SU-DHL-6 (cell line): ENCODE results near the gene LLGL2.

Experiments
- H2AFZ ChIP-seq: fragments of 200-600 bp; sonication (generic); 2 replicates; pipeline ENCODE4 v1.6.1; 2014; ENCODE audit warnings: low read depth, mild to moderate bottlenecking, moderate library complexity, mixed read lengths, antibody characterized with exemption, low read length; ENCODE audit not compliant: severe bottlenecking
- H3F3A ChIP-seq: fragments of 200-600 bp; shearing (Covaris generic); 2 replicates; pipeline ENCODE4 v1.6.0; 2016; ENCODE audit warnings: antibody characterized with exemption, mild to moderate bottlenecking; ENCODE audit not compliant: insufficient read depth
- H3K27ac ChIP-seq: fragments of 200-600 bp; sonication (generic); 2 replicates; pipeline ENCODE4 v1.5.1; 2016; ENCODE audit warnings: low read depth, mild to moderate bottlenecking, low read length, moderate library complexity, mixed read lengths
- H3K27me3 ChIP-seq: fragments of 200-600 bp; sonication (generic), shearing (Covaris generic); 2 replicates; pipeline ENCODE4 v1.6.0; 2014; ENCODE audit warnings: mild to moderate bottlenecking, low read length
- H3K36me3 ChIP-seq: fragments of 200-600 bp; sonication (generic); 2 replicates; pipeline ENCODE4 v1.6.1; 2014; ENCODE audit warnings: mild to moderate bottlenecking, low read length, mixed read lengths
- H3K4me2 ChIP-seq: fragments of 300-600, 200-600 bp; shearing (Covaris generic), sonication (generic); 2 replicates; pipeline ENCODE4 v1.6.0; 2014; ENCODE audit warnings: low read length, low read depth, mild to moderate bottlenecking; ENCODE audit not compliant: poor library complexity, severe bottlenecking
- H3K4me3 ChIP-seq: fragments of 200-600 bp; sonication (generic); 2 replicates; pipeline ENCODE4 v1.5.1; 2014; ENCODE audit warnings: antibody characterized with exemption, low read length, mild to moderate bottlenecking, mixed read lengths; ENCODE audit not compliant: insufficient read depth, poor library complexity, severe bottlenecking
- H3K79me2 ChIP-seq: fragments of 200-600 bp; sonication (generic); 2 replicates; pipeline ENCODE4 v1.6.1; 2014; ENCODE audit warnings: mild to moderate bottlenecking, low read length, moderate library complexity; ENCODE audit not compliant: insufficient read depth
- H3K9ac ChIP-seq: fragments of 200-600 bp; sonication (generic); 2 replicates; pipeline ENCODE4 v1.7.0; 2014; ENCODE audit warnings: mild to moderate bottlenecking, low read length
- H3K9me2 ChIP-seq: fragments of 200-600 bp; sonication (generic); replicated peaks from 2 replicates; pipeline ENCODE4 v1.6.1; 2014; ENCODE audit warnings: low read length; ENCODE audit not compliant: insufficient read depth
- H3K9me3 ChIP-seq: fragments of 200-600 bp; sonication (generic); 2 replicates; pipeline ENCODE4 v1.6.1; 2014; ENCODE audit warnings: low read length, mixed read lengths; ENCODE audit not compliant: insufficient read depth
- H4K20me1 ChIP-seq: fragments of 200-600 bp; sonication (generic); 2 replicates; pipeline ENCODE4 v1.6.1; 2014; ENCODE audit warnings: low read depth, mild to moderate bottlenecking, antibody characterized with exemption, low read length, moderate library complexity, mixed read lengths
- CTCF ChIP-seq: fragments of 200-600 bp; sonication (generic); IDR thresholded peaks from one replicate; pipeline ENCODE4 v1.5.1; 2017; ENCODE audit warnings: antibody characterized with exemption, mild to moderate bottlenecking, low read length, moderate library complexity; ENCODE audit not compliant: insufficient read depth, poor library complexity, severe bottlenecking
- EZH2phosphoT487 ChIP-seq: fragments of 200-600 bp; sonication (generic), shearing (Covaris generic); conservative IDR thresholded peaks from 2 replicates; pipeline ENCODE4 v1.6.1; 2018; ENCODE audit warnings: mild to moderate bottlenecking, antibody characterized with exemption, low read length, moderate library complexity, mixed read lengths

Gene LLGL2

GRCh38 chr17:75492555-75493168 is 32.8 kb upstream of the LLGL2 start:
- Histone ChIP-seq H3K36me3 (no peaks in the 10 kb centered on the region), H3K4me2 (no peak overlapping the region)

GRCh38 chr17:75493476-75494129 is 31.9 kb upstream of the LLGL2 start:
- Histone ChIP-seq H3K27ac (no peak overlapping the region), H3K9me3 (no peaks in the 10 kb centered on the region), H3K9ac (no peak overlapping the region), H3K4me2 (no peak overlapping the region), H3K27me3 (no peaks in the 10 kb centered on the region), H3K36me3 (no peaks in the 10 kb centered on the region), H2AFZ (no peak overlapping the region), H3F3A (no peaks in the 10 kb centered on the region), H3K9me2 (no peaks in the 10 kb centered on the region), H3K79me2 (no peaks in the 10 kb centered on the region), H4K20me1 (no peaks in the 10 kb centered on the region), H3K4me3 (no peak overlapping the region)
- TF ChIP-seq EZH2phosphoT487 (no peak), CTCF (no peak)

More at GRCh38 chr17:75492555-75493168, 32.8 kb upstream of the LLGL2 start:
- H3K4me3 ChIP-seq, result no peak overlapping the region
- no peaks in the 10 kb centered on the region for H4K20me1 ChIP-seq
- H3K9ac ChIP-seq, result no peak overlapping the region
- no peaks in the 10 kb centered on the region for H3K79me2 ChIP-seq
- no peaks in the 10 kb centered on the region for H3K9me3 ChIP-seq
- no peaks in the 10 kb centered on the region for H3K9me2 ChIP-seq
- H3K27ac ChIP-seq, result no peak overlapping the region
- H3K27me3 ChIP-seq, result no peaks in the 10 kb centered on the region
- TF ChIP-seq EZH2phosphoT487, result no peak
- TF ChIP-seq CTCF, result no peak
- no peaks in the 10 kb centered on the region for H3F3A ChIP-seq
- no peak overlapping the region for H2AFZ ChIP-seq

DNA sequence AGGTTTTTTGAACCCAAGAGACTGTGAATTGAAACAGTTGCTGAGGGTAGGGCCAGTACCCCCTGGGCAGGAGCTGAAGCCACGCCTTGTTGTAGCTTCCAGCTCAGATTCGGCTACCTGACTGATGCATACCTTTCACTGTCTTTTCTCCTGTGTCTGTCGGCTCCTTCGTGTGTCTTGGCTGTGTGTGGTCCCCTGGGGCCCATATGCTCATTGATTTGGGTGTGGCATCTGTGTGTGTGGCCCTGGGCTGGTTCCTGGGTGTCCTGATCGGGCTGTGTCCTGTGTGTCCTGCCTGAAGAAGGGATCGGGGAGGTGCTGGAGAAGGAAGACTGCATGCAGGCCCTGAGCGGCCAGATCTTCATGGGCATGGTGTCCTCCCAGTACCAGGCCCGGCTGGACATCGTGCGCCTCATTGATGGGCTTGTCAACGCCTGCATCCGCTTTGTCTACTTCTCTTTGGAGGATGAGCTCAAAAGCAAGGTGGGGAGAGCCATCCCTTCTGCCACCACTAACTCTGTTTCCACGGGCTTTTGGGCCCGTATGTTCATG is 31.1 kb upstream of the LLGL2 start:
- no peak overlapping the region for H3K27ac ChIP-seq
- no peaks in the 10 kb centered on the region for H4K20me1 ChIP-seq
- H3K36me3 ChIP-seq, result no peaks in the 10 kb centered on the region
- no peaks in the 10 kb centered on the region for H3K27me3 ChIP-seq
- H3K4me3 ChIP-seq, result no peak overlapping the region
- no peaks in the 10 kb centered on the region for H3K79me2 ChIP-seq
- no peaks in the 10 kb centered on the region for H3K9me3 ChIP-seq
- H3F3A ChIP-seq, result no peaks in the 10 kb centered on the region
- TF ChIP-seq EZH2phosphoT487, result no peak
- TF ChIP-seq CTCF, result no peak
- H2AFZ ChIP-seq, result no peak overlapping the region
- no peak overlapping the region for H3K4me2 ChIP-seq
- H3K9me2 ChIP-seq, result no peaks in the 10 kb centered on the region
- no peak overlapping the region for H3K9ac ChIP-seq
